DMS 273 treated with DMSO at 0.1 percent for 48 hours (cell line): ENCODE results near the gene HTR1A.

Source experiments
- DNase-seq: peaks from one replicate; lab custom pipeline; 2025; lab: John Stamatoyannopoulos, UW

HTR1A gene

GRCh38 chr5:63962279-63962678, at the start of gene HTR1A:
Gene HTR1A, minus strand, starts transcription at chr5:63962445. Its CDS starts 726 bp downstream, at chr5:63961719.
- DNase-seq, result no peak

GRCh38 chr5:64003966-64004365, 41.7 kb upstream of the HTR1A start:
- no peak for DNase-seq

GRCh38 chr5:64000096-64000495, 37.9 kb upstream of the HTR1A start:
- no peak for DNase-seq

GRCh38 chr5:63987053-63987452, 24.8 kb upstream of the HTR1A start:
- DNase-seq, result no peak

- no peak for DNase-seq
Observed at GRCh38 chr5:63981864-63982263, 19.6 kb upstream of the HTR1A start.

GRCh38 chr5:63963926-63964325, 1.7 kb upstream of the HTR1A start:
- no peak for DNase-seq

- DNase-seq, result peak; percentile 50
Observed at GRCh38 chr5:63963080-63963735, 963 bp upstream of the HTR1A start.

GRCh38 chr5:63961598-63962161, 565 bp downstream of the HTR1A start:
- DNase-seq, result no peak

- DNase-seq, result no peak
Observed at GRCh38 chr5:63961125-63961597, 1.1 kb downstream of the HTR1A start.

GRCh38 chr5:63960646-63961045, 1.6 kb downstream of the HTR1A start:
- no peak for DNase-seq

GRCh38 chr5:63959177-63959982, 2.9 kb downstream of the HTR1A start:
- DNase-seq, result peak; percentile 86

- no peak for DNase-seq
Observed at GRCh38 chr5:63958654-63959053, 3.6 kb downstream of the HTR1A start.

GRCh38 chr5:63957617-63958016, 4.6 kb downstream of the HTR1A start:
- no peak for DNase-seq

GRCh38 chr5:63953217-63953616, 9.0 kb downstream of the HTR1A start:
- DNase-seq, result peak; percentile 47

GRCh38 chr5:63935103-63935502, 27.1 kb downstream of the HTR1A start:
- no peak for DNase-seq

- DNase-seq, result peak; percentile 94
Observed at GRCh38 chr5:63931836-63932235, 30.4 kb downstream of the HTR1A start.

GRCh38 chr5:63928451-63928850, 33.8 kb downstream of the HTR1A start:
- peak; percentile 47 for DNase-seq

GRCh38 chr5:63923914-63924313, 38.3 kb downstream of the HTR1A start:
- no peak for DNase-seq

GRCh38 chr5:63919763-63920478, 42.3 kb downstream of the HTR1A start:
- no peak for DNase-seq

GRCh38 chr5:63916786-63917185, 45.5 kb downstream of the HTR1A start:
- no peak for DNase-seq

- DNase-seq, result no peak
Observed at GRCh38 chr5:63911871-63912270, 50.4 kb downstream of the HTR1A start.
